Suprapubic skin (tissue), 4 donors: Measurements from ENCODE around the gene DENND2A.

Experiments used
- POLR2A ChIP-seq, 2 donors: fragments of 450-650 bp; IDR thresholded peaks; one replicate each; pipeline ENCODE4 v1.6.1; 2017; ENCODE audit warnings: antibody characterized with exemption in 2 of 2, mild to moderate bottlenecking in 2 of 2, moderate library complexity in 2 of 2
- POLR2AphosphoS5 ChIP-seq, 3 donors: sonication (generic); formaldehyde crosslinking; IDR thresholded peaks; one replicate each; pipeline ENCODE4 v1.6.1; 2017; ENCODE audit warnings: antibody characterized with exemption in 3 of 3
- TF ChIP-seq, protein P1 (sequence below), 2 donors: fragments of 200-600 bp in 1 of 2; fragments of 450-650 bp in 1 of 2; sonication (generic) in 1 of 2; IDR thresholded peaks; one replicate each; pipeline ENCODE4 v1.5.1; 2016 to 2019; ENCODE audit warnings: antibody characterized with exemption in 2 of 2, mild to moderate bottlenecking in 1 of 2, moderate library complexity in 1 of 2

DNA sequence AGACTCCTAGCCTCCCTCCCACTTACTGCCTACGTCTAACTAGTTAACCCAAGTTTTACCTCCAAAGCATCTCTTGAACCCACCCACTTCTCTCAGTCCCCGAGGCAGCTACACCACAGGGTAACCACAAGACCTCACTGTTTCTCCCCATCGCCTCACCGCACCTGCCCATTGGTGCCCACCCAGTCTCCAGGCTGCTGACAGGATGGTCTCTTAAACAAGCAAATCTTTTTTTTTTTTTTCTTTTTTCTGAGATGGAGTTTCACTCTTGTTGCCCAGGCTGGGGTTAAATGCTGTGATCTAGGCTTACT lies 47.0 kb downstream of the DENND2A start:
- TF ChIP-seq, protein P1, sequence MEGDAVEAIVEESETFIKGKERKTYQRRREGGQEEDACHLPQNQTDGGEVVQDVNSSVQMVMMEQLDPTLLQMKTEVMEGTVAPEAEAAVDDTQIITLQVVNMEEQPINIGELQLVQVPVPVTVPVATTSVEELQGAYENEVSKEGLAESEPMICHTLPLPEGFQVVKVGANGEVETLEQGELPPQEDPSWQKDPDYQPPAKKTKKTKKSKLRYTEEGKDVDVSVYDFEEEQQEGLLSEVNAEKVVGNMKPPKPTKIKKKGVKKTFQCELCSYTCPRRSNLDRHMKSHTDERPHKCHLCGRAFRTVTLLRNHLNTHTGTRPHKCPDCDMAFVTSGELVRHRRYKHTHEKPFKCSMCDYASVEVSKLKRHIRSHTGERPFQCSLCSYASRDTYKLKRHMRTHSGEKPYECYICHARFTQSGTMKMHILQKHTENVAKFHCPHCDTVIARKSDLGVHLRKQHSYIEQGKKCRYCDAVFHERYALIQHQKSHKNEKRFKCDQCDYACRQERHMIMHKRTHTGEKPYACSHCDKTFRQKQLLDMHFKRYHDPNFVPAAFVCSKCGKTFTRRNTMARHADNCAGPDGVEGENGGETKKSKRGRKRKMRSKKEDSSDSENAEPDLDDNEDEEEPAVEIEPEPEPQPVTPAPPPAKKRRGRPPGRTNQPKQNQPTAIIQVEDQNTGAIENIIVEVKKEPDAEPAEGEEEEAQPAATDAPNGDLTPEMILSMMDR (IDR thresholded peaks at IDR 0.05): no peak
- no peak for TF ChIP-seq POLR2A (IDR thresholded peaks at IDR 0.05)
- TF ChIP-seq POLR2AphosphoS5 (IDR thresholded peaks at IDR 0.05): no peak
